ENCODE results near the gene PABPN1. TPM values are rescaled to one million over a fixed set of nuclear protein-coding genes. Genes with fewer than 3 reads are reported as not detected.
A peak's percentile ranks its signal among the peaks of the same experiment; 100 is the strongest.

Gene PABPN1
- total RNA-seq, 2 donors from 2014 or later = 293 TPM

- peaks cover 15% of the 10 kb centered on the region for H3K4me1 Mint-ChIP-seq
- Histone ChIP-seq H3K4me1 (ENCODE audit: control insufficient read depth, insufficient read depth, low read length) (peaks cover under 1% of the 10 kb centered on the region), H3K4me3 (ENCODE audit: low read length) (peak within 1 kb of the TSS; percentile 81), H3K27ac (ENCODE audit: low read depth, low read length) (peak within 1 kb of the TSS; percentile 89), H3K9me3 (ENCODE audit: control insufficient read depth, low read length) (no peaks in the 10 kb centered on the region), H3K9ac (ENCODE audit: extremely low read depth, low read length, poor library complexity, severe bottlenecking) (peak within 1 kb of the TSS; percentile 46), H3K27me3 (ENCODE audit: control insufficient read depth, insufficient read depth, low read length, poor library complexity, severe bottlenecking) (peaks cover 5% of the 10 kb centered on the region), H3K36me3 (ENCODE audit: control insufficient read depth, insufficient read depth, low read length) (peaks cover 6% of the 10 kb centered on the region)
- peak within 1 kb of the TSS; percentile 94 for H3K27ac Mint-ChIP-seq
- no peak for TF ChIP-seq CTCF (conservative IDR thresholded peaks at IDR 0.05)
- peaks cover 3% of the 10 kb centered on the region for H3K36me3 Mint-ChIP-seq (ENCODE audit: low read depth)
- 4 to 10% methylated on average over 22 to 80 of the region's 81 CpGs for WGBS, 2 experiments (ENCODE audit: insufficient coverage in 1 of 2, insufficient read length in 1 of 2)
- peak; percentile 82 for DNase-seq
- H3K27me3 Mint-ChIP-seq (ENCODE audit: insufficient read depth) = peaks cover 22% of the 10 kb centered on the region
- H3K9me3 Mint-ChIP-seq = no peaks in the 10 kb centered on the region
- H3K4me3 Mint-ChIP-seq = peak within 1 kb of the TSS; percentile 74
Observed at GRCh38 chr14:23302290-23303225, 18.7 kb upstream of the PABPN1 start, which contains the start of gene PPP1R3E. PPP1R3E (minus strand) TSS chr14:23302859; CDS start chr14:23302576, 283 bp downstream.

GRCh38 chr14:23306412-23307145 lies 14.7 kb upstream of the PABPN1 start, which contains the start of gene BCL2L2:
BCL2L2 (plus strand) TSS chr14:23306833; CDS start chr14:23307768, 935 bp downstream.
- H3K36me3 ChIP-seq (ENCODE audit: control insufficient read depth, insufficient read depth, low read length) = peaks cover 34% of the 10 kb centered on the region
- Mint-ChIP-seq H3K4me3 (peak within 1 kb of the TSS; percentile 92), H3K27me3 (ENCODE audit: insufficient read depth) (peaks cover 13% of the 10 kb centered on the region), H3K36me3 (ENCODE audit: low read depth) (peaks cover 33% of the 10 kb centered on the region), H3K9me3 (no peaks in the 10 kb centered on the region), H3K27ac (peak within 1 kb of the TSS; percentile 97), H3K4me1 (peaks cover 15% of the 10 kb centered on the region)
- TF ChIP-seq CTCF (conservative IDR thresholded peaks at IDR 0.05) = no peak
- peaks cover 5% of the 10 kb centered on the region for H3K27me3 ChIP-seq (ENCODE audit: control insufficient read depth, insufficient read depth, low read length, poor library complexity, severe bottlenecking)
- peak within 1 kb of the TSS; percentile 97 for H3K4me3 ChIP-seq (ENCODE audit: low read length)
- peak within 1 kb of the TSS; percentile 87 for H3K9ac ChIP-seq (ENCODE audit: extremely low read depth, low read length, poor library complexity, severe bottlenecking)
- DNase-seq = peak; percentile 97
- H3K9me3 ChIP-seq (ENCODE audit: control insufficient read depth, low read length) = no peaks in the 10 kb centered on the region
- WGBS, 2 experiments (ENCODE audit: insufficient coverage in 1 of 2, insufficient read length in 1 of 2) = 1 to 8% methylated on average over 5 to 24 of the region's 24 CpGs
- H3K27ac ChIP-seq (ENCODE audit: low read depth, low read length) = peak within 1 kb of the TSS; percentile 55
- H3K4me1 ChIP-seq (ENCODE audit: control insufficient read depth, insufficient read depth, low read length) = peaks cover 4% of the 10 kb centered on the region

GRCh38 chr14:23307146-23307530 lies 14.1 kb upstream of the PABPN1 start:
- TF ChIP-seq CTCF (conservative IDR thresholded peaks at IDR 0.05) = no peak
- H3K36me3 Mint-ChIP-seq (ENCODE audit: low read depth) = peaks cover 37% of the 10 kb centered on the region
- Histone ChIP-seq H3K36me3 (ENCODE audit: control insufficient read depth, insufficient read depth, low read length) (peaks cover 39% of the 10 kb centered on the region), H3K4me3 (ENCODE audit: low read length) (peak overlapping the region; percentile 97), H3K27me3 (ENCODE audit: control insufficient read depth, insufficient read depth, low read length, poor library complexity, severe bottlenecking) (peaks cover 5% of the 10 kb centered on the region), H3K4me1 (ENCODE audit: control insufficient read depth, insufficient read depth, low read length) (peaks cover 4% of the 10 kb centered on the region), H3K9ac (ENCODE audit: extremely low read depth, low read length, poor library complexity, severe bottlenecking) (peak overlapping the region; percentile 87), H3K9me3 (ENCODE audit: control insufficient read depth, low read length) (no peaks in the 10 kb centered on the region), H3K27ac (ENCODE audit: low read depth, low read length) (peak overlapping the region; percentile 55)
- H3K27me3 Mint-ChIP-seq (ENCODE audit: insufficient read depth) = peaks cover 13% of the 10 kb centered on the region
- 8 to 10% methylated on average over 2 to 3 of the region's 5 CpGs for WGBS, 2 experiments (ENCODE audit: insufficient coverage in 1 of 2, insufficient read length in 1 of 2)
- H3K9me3 Mint-ChIP-seq = no peaks in the 10 kb centered on the region
- peak overlapping the region; percentile 97 for H3K27ac Mint-ChIP-seq
- H3K4me1 Mint-ChIP-seq = peaks cover 15% of the 10 kb centered on the region
- no peak for DNase-seq
- H3K4me3 Mint-ChIP-seq = peak overlapping the region; percentile 92
